GM19099 (cell line): ENCODE results near the gene COL12A1.
A peak's percentile ranks its signal among the peaks of the same experiment; 100 is the strongest.

ENCODE experiments used
- POLR2A ChIP-seq: IDR thresholded peaks from 3 replicates; pipeline ENCODE4 v1.6.1; 2011; ENCODE audit warnings: low read depth; ENCODE audit not compliant: insufficient read length; ENCODE audit errors: extremely low read depth

The COL12A1 gene

GRCh38 chr6:75205776-75206575, at the start of gene COL12A1:
Gene COL12A1 (minus strand): TSS chr6:75206053. CDS start chr6:75202792, 3,261 bp downstream.
- no peak for TF ChIP-seq POLR2A

- no peak for TF ChIP-seq POLR2A
Observed at GRCh38 chr6:75250552-75250951, 44.7 kb upstream of the COL12A1 start.

GRCh38 chr6:75249837-75250236, 44.0 kb upstream of the COL12A1 start:
- TF ChIP-seq POLR2A = no peak

- no peak for TF ChIP-seq POLR2A
Observed at GRCh38 chr6:75246386-75246785, 40.5 kb upstream of the COL12A1 start.

DNA sequence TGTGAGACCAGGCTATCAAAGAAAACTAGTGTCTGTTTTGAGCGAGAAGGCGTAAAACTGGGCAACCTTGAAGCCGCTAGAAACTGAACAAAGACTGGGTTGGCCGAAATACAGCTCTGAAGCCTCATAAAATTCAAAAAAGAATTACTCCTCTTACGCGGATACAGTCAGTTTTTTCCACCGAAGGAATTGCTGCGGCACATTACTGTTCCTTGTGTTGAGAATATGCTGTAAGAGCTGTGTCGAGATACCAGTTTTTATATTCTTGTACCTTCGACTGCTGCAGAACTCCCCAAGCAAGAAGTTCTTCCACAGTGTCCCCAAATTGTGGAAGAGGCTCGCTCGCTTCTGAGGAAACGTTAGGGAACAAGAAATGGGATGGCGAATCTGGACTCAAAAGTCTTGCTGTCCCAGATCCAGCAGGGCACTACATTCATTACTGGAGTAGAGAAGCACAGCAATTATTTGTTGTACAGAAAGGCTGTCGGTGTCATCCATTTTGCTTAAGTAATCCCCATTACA, 38.3 kb upstream of the COL12A1 start:
- no peak for TF ChIP-seq POLR2A

DNA sequence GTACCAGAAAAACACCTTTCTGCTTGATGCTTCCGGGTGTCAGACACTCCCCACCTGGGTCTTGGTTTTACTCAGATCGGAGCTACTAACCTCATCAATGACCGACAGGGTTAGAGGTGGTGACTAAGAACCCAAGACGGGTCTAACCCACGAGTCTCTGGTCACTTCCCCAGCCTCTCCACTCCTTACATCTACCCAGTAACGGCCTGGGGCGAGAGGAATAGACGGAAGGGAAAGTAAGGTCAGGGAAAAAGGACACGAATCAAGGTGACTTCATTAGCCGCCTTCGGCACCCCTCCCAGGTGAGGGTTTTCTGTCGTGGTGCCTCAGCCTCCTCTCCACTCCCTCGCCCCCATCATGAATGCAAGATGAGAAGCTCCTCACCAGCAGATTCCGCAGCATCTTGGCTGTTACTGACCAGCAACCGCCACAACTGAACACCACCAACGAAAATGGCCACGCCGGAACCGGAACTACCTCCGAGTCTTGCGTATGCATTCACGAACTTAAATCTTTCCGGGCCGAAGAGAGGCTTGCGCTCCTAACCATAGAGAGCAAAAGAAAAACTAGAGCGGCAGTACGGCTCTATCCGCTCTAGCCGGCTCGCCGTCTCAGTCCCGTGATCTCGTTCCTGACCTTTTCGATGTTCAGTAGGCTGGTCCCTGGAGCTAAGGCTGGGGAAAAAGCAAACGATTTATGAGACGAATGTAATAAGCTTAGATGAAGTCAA, 37.6 kb upstream of the COL12A1 start, which contains the start of gene COX7A2:
COX7A2 (minus strand) TSS at position 469 of the 730 bp plus-strand sequence; CDS start at position 402, 67 bp downstream.
- TF ChIP-seq POLR2A = peak; percentile 95

DNA sequence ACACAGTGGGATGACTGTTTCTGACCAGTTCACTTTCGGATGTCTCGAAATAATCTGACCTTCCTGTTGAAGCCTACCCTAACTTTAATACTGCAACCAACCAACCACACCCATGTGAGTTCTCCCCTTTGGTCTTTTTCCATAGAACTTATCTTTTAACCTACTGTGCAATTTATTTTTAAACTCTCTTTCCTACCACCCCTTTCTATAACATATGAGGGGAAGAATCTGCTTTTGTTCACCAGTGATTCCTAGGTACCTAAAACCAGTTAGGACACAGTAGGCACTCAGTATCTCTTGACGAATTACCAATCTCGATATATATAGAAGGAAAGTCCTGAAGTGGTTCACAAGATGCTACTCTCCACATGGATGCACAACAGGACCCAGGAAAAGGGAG, 30.8 kb upstream of the COL12A1 start:
- peak; percentile 17 for TF ChIP-seq POLR2A

DNA sequence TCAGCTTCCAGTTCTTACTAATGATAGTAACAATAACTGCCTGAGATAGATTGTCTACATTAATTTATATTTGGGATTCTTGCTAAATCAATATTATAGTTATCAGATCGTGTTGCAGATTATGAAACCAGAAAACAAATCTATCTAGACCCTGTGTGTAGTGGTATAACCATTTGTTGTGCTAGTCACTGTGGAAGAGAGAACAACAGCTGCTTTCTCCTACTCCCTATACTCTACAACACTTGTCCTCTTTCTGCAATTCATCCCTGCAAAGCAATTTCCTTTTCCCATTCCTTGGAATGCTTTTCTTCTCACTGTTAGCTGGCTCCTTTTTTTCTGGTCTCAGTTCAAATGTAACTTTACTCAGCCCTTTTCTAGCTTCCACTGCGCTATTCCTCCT, 29.4 kb upstream of the COL12A1 start:
- no peak for TF ChIP-seq POLR2A

DNA sequence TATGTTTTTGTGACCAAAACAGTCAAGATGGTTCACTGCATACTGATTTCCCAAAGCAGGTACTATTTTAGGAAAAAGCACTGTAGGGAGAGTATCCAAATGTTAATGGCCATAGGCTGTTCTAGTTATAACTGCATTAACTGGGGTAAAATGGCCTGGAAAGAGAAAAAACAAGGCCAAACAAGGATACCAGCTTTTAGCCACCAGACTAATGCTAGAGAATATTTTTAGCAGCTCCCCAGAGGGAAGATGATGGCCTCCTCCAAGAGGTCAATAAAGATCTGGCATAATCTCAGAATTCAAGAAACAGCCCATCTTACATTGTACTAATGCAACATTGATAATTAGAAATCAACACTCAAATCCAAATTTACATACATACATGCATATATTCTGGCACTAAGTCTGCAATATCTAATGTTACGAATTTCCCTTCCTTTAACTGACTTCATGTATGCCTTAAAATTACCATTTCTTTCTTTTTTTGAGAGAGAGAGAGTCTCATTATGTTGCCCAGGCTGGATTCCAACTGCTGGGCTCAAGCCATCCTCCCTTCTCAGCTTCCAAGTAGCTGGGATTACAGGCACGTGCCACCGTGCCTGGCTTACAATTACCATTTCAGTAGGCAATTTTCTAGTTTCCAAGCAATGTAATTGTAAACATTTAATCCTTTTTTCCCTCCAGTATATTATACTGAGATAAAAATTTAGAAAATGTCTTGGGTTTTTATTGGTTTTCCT, 28.4 kb upstream of the COL12A1 start:
- TF ChIP-seq POLR2A = no peak

DNA sequence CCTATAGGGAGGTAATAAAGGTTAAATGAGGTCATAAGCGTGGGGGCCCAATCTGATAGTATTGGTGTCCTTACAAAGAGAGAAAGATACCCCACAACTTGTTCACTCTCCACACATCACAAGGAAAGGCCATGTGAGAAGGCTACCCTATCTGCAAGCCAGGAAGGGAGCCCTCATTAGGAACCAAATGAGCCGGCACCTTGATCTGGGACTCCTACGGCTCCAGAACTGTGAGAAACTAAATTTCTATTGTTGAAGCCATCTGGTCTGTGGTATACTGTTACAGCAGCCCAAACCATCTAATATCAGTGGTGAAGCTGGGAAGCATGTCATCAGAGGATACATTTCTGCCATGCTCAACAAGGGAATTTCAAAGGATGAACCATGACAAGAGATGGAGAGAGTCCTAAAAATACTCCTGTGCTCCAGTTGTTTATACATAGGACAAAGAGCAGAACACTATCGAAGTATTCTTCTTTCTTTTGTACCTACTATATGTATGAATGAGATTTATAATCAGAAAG, 27.3 kb upstream of the COL12A1 start:
- TF ChIP-seq POLR2A = no peak

DNA sequence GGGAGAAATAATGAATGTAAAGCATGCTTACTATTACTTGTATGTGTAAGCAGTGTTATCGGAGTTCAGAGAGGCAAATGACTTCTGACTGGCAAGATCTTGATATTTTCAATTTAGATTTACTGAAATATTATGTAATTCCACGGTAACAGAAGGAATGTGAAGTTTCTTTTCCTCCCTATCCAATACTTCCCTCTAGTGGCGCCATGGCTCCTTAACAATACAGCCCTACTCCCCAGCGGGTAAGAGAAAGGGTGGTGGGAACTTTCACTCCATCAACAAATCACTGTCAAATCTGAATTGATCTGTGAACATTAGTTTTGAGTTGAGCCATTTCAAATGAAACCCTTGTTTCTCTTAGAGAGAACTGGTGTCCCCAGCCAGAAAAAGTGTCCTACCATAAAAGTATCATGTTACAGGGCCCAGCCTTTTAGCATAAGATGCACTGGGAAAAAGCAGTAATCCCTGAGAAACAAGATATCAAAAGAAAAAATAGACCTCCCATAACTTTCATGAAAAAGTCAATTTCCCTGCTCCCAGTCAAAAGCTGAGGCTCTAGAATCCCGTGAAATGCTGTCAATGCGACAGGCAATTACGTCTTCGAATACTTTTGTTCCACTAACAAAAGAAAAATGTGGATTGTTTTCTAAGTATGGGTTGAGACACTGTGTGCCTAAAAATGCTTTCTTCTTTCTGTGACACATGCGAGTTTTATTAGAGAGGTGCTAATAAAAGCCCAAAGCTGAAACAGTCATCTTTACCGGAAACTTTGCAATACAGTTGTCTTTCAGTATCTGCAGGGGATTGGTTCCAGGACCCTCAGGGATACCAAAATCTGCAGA, 24.9 kb upstream of the COL12A1 start:
- no peak for TF ChIP-seq POLR2A

DNA sequence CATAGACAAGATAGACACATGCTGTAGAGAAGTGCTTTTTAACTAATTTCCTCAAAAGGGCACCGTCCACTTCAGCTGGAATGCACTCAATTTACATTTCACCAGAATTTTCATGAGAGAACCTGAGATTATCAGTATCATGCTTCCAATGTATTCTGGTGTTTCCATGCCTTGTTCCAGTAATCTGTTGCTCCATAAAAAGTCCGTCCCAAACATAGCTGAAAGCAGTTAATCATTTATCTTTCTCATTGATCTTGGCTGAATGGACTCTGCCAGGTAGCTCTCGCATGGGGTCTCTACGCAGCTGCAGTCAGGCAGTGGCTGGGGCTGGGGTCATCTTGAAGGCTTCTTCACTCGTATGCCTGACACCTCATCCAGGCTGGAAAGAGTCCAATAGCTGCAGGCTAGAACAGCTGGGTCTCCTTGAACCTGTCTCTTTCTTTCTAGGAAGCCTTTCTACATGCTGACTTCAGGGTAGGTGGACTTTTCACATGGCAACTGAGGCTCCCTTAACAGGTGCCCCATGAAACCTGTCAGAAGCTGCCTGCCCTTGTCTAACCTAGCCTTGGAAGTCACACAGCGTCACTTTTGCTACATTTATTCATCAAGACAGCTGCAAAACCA, 18.6 kb upstream of the COL12A1 start:
- no peak for TF ChIP-seq POLR2A

DNA sequence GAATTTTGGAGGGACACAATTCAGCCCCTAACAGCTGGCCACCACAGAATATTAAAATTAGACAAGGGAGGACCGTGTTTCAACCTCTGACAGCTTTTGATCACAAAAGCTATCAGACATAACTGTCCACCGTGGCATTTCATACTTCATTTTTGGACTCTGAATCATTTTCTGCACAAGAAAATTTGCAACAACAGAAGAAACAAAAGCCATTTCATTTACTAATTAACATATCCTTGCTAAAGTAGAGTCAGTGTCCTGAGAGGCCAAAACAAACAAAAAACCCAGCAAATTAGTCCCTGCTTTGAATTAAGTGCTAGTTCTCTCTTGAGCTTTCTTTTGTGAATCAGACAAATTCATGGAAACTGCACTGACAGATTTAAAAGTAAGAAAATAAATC, 17.6 kb upstream of the COL12A1 start:
- no peak for TF ChIP-seq POLR2A

DNA sequence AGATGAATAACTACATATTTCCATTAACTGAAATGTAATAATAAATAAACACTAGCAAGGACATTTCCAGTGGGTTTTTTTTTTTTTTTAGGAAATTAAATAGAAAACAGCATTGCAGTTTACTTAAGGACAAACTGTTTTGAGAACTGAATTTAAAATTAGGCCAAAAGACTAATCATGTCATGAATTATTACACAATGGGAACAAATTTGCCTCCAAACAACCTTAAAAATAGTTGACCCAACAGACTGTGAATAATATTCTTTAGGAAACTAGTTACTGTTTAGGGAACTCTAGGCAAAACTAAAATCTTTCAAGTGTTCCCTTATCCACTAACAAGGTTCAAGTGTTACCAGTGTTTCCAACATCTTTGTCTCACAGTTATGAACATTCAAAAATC, 16.4 kb upstream of the COL12A1 start:
- no peak for TF ChIP-seq POLR2A

GRCh38 chr6:75221116-75221515, 15.3 kb upstream of the COL12A1 start:
- TF ChIP-seq POLR2A = no peak
